IMR-90 (cell line): ENCODE results near the gene PRKD1. TPM values are rescaled to one million over a fixed set of nuclear protein-coding genes. Genes with fewer than 3 reads are reported as not detected.
A peak's percentile ranks its signal among the peaks of the same experiment; 100 is the strongest.

Experiments used
- ATAC-seq: fragments of 200-7000 bp; cut with Tn5 transposase; 2 replicates; pipeline ENCODE4 v1.9.1; 2020; ENCODE audit warnings: low read depth, mild to moderate bottlenecking, moderate library complexity
- BruUV-seq: library from RNA; stranded (reverse); fragments of 400-500 nt; replicated peaks from 2 replicates; lab custom pipeline; 2021; lab: Mats Ljungman, UMichigan
- CTCF ChIA-PET: fragments of 300-600 bp; formaldehyde crosslinking; extraction: SDS; loops from one replicate; lab custom pipeline; 2021; ENCODE audit warnings: antibody characterized with exemption; lab: Yijun Ruan, JAX
- POLR2A ChIA-PET: fragments of 300-600 bp; sonication (Branson Sonifier 250); formaldehyde crosslinking; loops from one replicate; lab custom pipeline; 2022; ENCODE audit warnings: antibody characterized with exemption; ENCODE audit not compliant: unreplicated experiment; lab: Charles Lee
- DNase-seq: peaks from one replicate; pipeline ENCODE4 v3.0.0; 2013
- H2AFZ ChIP-seq: replicated peaks from 2 replicates; pipeline ENCODE3; 2013; ENCODE audit warnings: low read length, mild to moderate bottlenecking; ENCODE audit not compliant: poor library complexity
- H2AK5ac ChIP-seq: 2 replicates; pipeline ENCODE4 v1.6.1; 2013; ENCODE audit warnings: low read depth, low read length, inconsistent platforms
- H2AK9ac ChIP-seq: replicated peaks from 2 replicates; pipeline ENCODE3; 2013; ENCODE audit warnings: mild to moderate bottlenecking, low read depth, low read length, moderate library complexity; ENCODE audit not compliant: poor library complexity
- H2BK120ac ChIP-seq: 2 replicates; pipeline ENCODE4 v1.6.1; 2013; ENCODE audit warnings: low read depth, low read length, inconsistent platforms
- H2BK15ac ChIP-seq: 3 replicates; pipeline ENCODE4 v1.6.1; 2013; ENCODE audit warnings: low read depth, low read length, inconsistent platforms
- H2BK20ac ChIP-seq: 2 replicates; pipeline ENCODE4 v1.6.1; 2013; ENCODE audit warnings: low read depth, mild to moderate bottlenecking, inconsistent platforms, low read length, moderate library complexity
- H2BK5ac ChIP-seq: 2 replicates; pipeline ENCODE4 v1.6.1; 2013; ENCODE audit warnings: mild to moderate bottlenecking, low read depth, low read length, inconsistent platforms; ENCODE audit not compliant: poor library complexity, severe bottlenecking
- H3K14ac ChIP-seq: replicated peaks from 2 replicates; pipeline ENCODE4 v1.6.1; 2013; ENCODE audit warnings: low read depth, low read length, inconsistent platforms
- H3K18ac ChIP-seq: 2 replicates; pipeline ENCODE4 v1.6.1; 2013; ENCODE audit warnings: low read depth, low read length, control low read depth
- H3K23ac ChIP-seq: 2 replicates; pipeline ENCODE4 v1.6.1; 2013; ENCODE audit warnings: low read depth, low read length, inconsistent platforms
- H3K27ac ChIP-seq: 2 replicates; pipeline ENCODE4 v1.5.1; 2013; ENCODE audit warnings: mild to moderate bottlenecking, control low read depth, low read length; ENCODE audit not compliant: insufficient read depth
- H3K27me3 ChIP-seq: 2 replicates; pipeline ENCODE4 v1.6.1; 2013; ENCODE audit warnings: low read length; ENCODE audit not compliant: control insufficient read depth, insufficient read depth
- H3K36me3 ChIP-seq: 2 replicates; pipeline ENCODE4 v1.6.1; 2013; ENCODE audit warnings: low read length, mixed read lengths; ENCODE audit not compliant: control insufficient read depth, insufficient read depth
- H3K4ac ChIP-seq: 2 replicates; pipeline ENCODE4 v1.6.1; 2013; ENCODE audit warnings: low read depth, low read length, inconsistent platforms
- H3K4me1 ChIP-seq: 2 replicates; pipeline ENCODE4 v1.6.1; 2013; ENCODE audit warnings: low read length, mixed read lengths; ENCODE audit not compliant: control insufficient read depth, insufficient read depth
- H3K4me2 ChIP-seq: 2 replicates; pipeline ENCODE4 v1.6.1; 2013; ENCODE audit warnings: low read depth, mild to moderate bottlenecking, control low read depth, low read length, moderate library complexity
- H3K4me3 ChIP-seq: 2 replicates; pipeline ENCODE4 v1.5.1; 2013; ENCODE audit warnings: low read depth, mild to moderate bottlenecking, control low read depth, low read length, moderate library complexity; ENCODE audit not compliant: insufficient read depth
- H3K56ac ChIP-seq: 2 replicates; pipeline ENCODE4 v1.6.1; 2013; ENCODE audit warnings: low read length, inconsistent platforms; ENCODE audit not compliant: insufficient read depth; ENCODE audit errors: extremely low read depth
- H3K79me1 ChIP-seq, 2 experiments: 2 replicates each; pipeline ENCODE4 v1.6.1; 2013; ENCODE audit warnings: low read length in 2 of 2, inconsistent platforms in 1 of 2, low read depth in 1 of 2
- H3K9ac ChIP-seq: 2 replicates; pipeline ENCODE4 v1.6.1; 2013; ENCODE audit warnings: low read depth, low read length, control low read depth
- H3K9me1 ChIP-seq: 2 replicates; pipeline ENCODE4 v1.6.1; 2013; ENCODE audit warnings: low read length, inconsistent platforms; ENCODE audit not compliant: insufficient read depth
- H3K9me3 ChIP-seq: 2 replicates; pipeline ENCODE4 v1.6.1; 2013; ENCODE audit warnings: low read length; ENCODE audit not compliant: control insufficient read depth, insufficient read depth
- H4K20me1 ChIP-seq: 2 replicates; pipeline ENCODE4 v1.6.1; 2013; ENCODE audit warnings: low read length, inconsistent platforms; ENCODE audit not compliant: insufficient read depth
- H4K5ac ChIP-seq: 2 replicates; pipeline ENCODE4 v1.6.1; 2013; ENCODE audit warnings: mild to moderate bottlenecking, low read depth, low read length, control low read depth
- H4K8ac ChIP-seq, 2 experiments: 2 replicates each; pipeline ENCODE4 v1.6.1; 2013; ENCODE audit warnings: low read depth in 2 of 2, low read length in 2 of 2, control low read depth in 1 of 2, inconsistent platforms in 1 of 2
- H4K91ac ChIP-seq: 2 replicates; pipeline ENCODE4 v1.6.1; 2013; ENCODE audit warnings: low read depth, low read length, inconsistent platforms; ENCODE audit not compliant: insufficient read depth
- CEBPB ChIP-seq: IDR thresholded peaks from 2 replicates; pipeline ENCODE4 v1.6.1; 2012; ENCODE audit warnings: low read depth, low read length, improper control_type of control experiment
- FOS ChIP-seq: fragments of 150-350 bp; IDR thresholded peaks from 2 replicates; pipeline ENCODE4 v1.6.1; 2016; ENCODE audit warnings: low read depth, low read length
- MAFK ChIP-seq: IDR thresholded peaks from 2 replicates; pipeline ENCODE4 v1.6.1; 2012; ENCODE audit warnings: low read depth, low read length, improper control_type of control experiment
- MXI1 ChIP-seq: IDR thresholded peaks from 2 replicates; pipeline ENCODE4 v1.6.1; 2012; ENCODE audit warnings: low read depth, mild to moderate bottlenecking, low read length, moderate library complexity, borderline replicate concordance
- RCOR1 ChIP-seq: IDR thresholded peaks from 2 replicates; pipeline ENCODE4 v1.6.1; 2012; ENCODE audit warnings: mild to moderate bottlenecking, low read length, improper control_type of control experiment; ENCODE audit not compliant: insufficient replicate concordance
- SMC3 ChIP-seq: fragments of 150-350 bp; IDR thresholded peaks from 2 replicates; pipeline ENCODE4 v1.6.1; 2016; ENCODE audit warnings: low read depth, mild to moderate bottlenecking, antibody characterized with exemption, low read length, moderate library complexity
- WGBS, 2 experiments: methylation state at CpG; one replicate each; pipeline versions ENCODE4 v1.1.5 to v1.1.7; 2013; ENCODE audit warnings: missing lambda C conversion rate in 2 of 2; ENCODE audit not compliant: insufficient read length in 1 of 2; ENCODE audit errors: extremely low coverage in 2 of 2; 5-methylcytosine and 5-hydroxymethylcytosine counted together
- dilution Hi-C: fragments of 300-500 bp; cut with HindIII; formaldehyde crosslinking; loops from one replicate; pipeline ENCODE4 v1.14.3; 2018; ENCODE audit warnings: low sequenced_read_pairs; ENCODE audit not compliant: unreplicated experiment
- in situ Hi-C: fragments of 300-500 bp; cut with MboI; formaldehyde crosslinking; loops from 3 replicates; pipeline ENCODE4 v1.14.3; 2019; ENCODE audit warnings: low sequenced_read_pairs, inconsistent platforms, mixed read lengths
- intact Hi-C: fragments of 100-400 bp; cut with micrococcal nuclease; formaldehyde crosslinking; loops from 2 replicates; pipeline ENCODE4 v1.10.0; 2022
- polyA plus RNA-seq, 3 experiments: library from polyadenylated mRNA; depleted of rRNA; stranded (reverse); fragments of >200 nt; gene quantifications; 2 replicates each; pipeline ENCODE4 v1.2.3, GENCODE V29; 2012; ENCODE audit warnings: low replicate concordance in 1 of 3
- total RNA-seq: library from RNA; depleted of rRNA; stranded (reverse); fragments of >200 nt; gene quantifications from 2 replicates; pipeline ENCODE4 v1.2.3, GENCODE V29; 2012
- TF ChIP-seq, protein P1 (sequence below): fragments of 150-350 bp; IDR thresholded peaks from 2 replicates; pipeline ENCODE4 v1.6.1; 2017; ENCODE audit warnings: mild to moderate bottlenecking, antibody characterized with exemption, low read length, low read depth
- TF ChIP-seq, protein P2 (sequence below): conservative IDR thresholded peaks from 2 replicates; pipeline ENCODE4 v1.5.1; 2012; ENCODE audit warnings: mild to moderate bottlenecking, low read depth, low read length, improper control_type of control experiment
- TF ChIP-seq, protein P3 (sequence below): fragments of 150-350 bp; IDR thresholded peaks from 2 replicates; pipeline ENCODE4 v1.6.1; 2016; ENCODE audit warnings: low read depth, mild to moderate bottlenecking, low read length, moderate library complexity, borderline replicate concordance

The PRKD1 gene
- total and polyA plus RNA-seq, 2 of the 4 experiments (the other 2 are of a cell fraction) = 12.9 to 14.2 TPM

DNA sequence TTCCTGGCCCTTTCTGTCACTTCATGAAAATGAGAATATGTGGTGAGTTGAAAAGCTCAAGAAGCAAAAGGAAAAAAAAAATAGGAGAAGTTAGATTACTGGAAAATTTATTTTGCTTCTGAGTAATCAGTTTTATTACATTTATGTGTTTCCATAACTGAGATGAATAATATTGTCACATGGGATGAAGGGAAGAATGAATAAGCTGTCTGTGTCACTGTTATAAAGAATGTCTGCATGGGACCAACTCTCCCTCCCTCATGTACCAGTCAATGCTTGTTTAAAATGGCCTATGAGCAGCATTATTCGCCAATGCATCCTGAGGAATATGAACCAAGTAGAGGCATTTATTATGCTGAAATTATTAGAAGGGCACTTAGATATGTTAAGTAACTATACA lies 246.3 kb downstream of the PRKD1 start:
- intact Hi-C loops = no loop called here
- H3K27me3 ChIP-seq = no peaks in the 10 kb centered on the region
- no peak overlapping the region for H2AK9ac ChIP-seq
- H3K9me1 ChIP-seq = no peaks in the 10 kb centered on the region
- H4K8ac ChIP-seq = no peak overlapping the region
- no peaks in the 10 kb centered on the region for H3K9me3 ChIP-seq
- H3K56ac ChIP-seq = no peak overlapping the region
- H2BK20ac ChIP-seq = no peak overlapping the region
- CTCF ChIA-PET = interaction anchor here (0.9 kb wide), 1 partner anchor 17 kb away, joined by 3 read pairs; no protein-coding TSS in a partner anchor
- no CpG with 5 or more reads among the region's 1 CpG for WGBS, 2 experiments
- no peak overlapping the region for H3K18ac ChIP-seq
- no peak overlapping the region for H2AFZ ChIP-seq
- POLR2A ChIA-PET = no interaction called here
- H2BK5ac ChIP-seq = no peak overlapping the region
- dilution Hi-C loops = no loop called here
- no peak overlapping the region for H3K4ac ChIP-seq
- no peak overlapping the region for H3K23ac ChIP-seq
- H3K79me1 ChIP-seq = peaks cover 0 to 3% of the 10 kb centered on the region in 2 experiments; a peak in 1 of 4 replicates
- H4K91ac ChIP-seq = no peak overlapping the region
- H4K20me1 ChIP-seq = no peaks in the 10 kb centered on the region
- H3K14ac ChIP-seq = no peak overlapping the region
- H3K9ac ChIP-seq = no peak overlapping the region
- no peak for TF ChIP-seq SMC3
- TF ChIP-seq RCOR1 = no peak
- TF ChIP-seq FOS = no peak
- no peak for TF ChIP-seq MXI1
- TF ChIP-seq CEBPB = no peak
- TF ChIP-seq, protein P1, sequence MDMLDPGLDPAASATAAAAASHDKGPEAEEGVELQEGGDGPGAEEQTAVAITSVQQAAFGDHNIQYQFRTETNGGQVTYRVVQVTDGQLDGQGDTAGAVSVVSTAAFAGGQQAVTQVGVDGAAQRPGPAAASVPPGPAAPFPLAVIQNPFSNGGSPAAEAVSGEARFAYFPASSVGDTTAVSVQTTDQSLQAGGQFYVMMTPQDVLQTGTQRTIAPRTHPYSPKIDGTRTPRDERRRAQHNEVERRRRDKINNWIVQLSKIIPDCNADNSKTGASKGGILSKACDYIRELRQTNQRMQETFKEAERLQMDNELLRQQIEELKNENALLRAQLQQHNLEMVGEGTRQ = no peak
- TF ChIP-seq, protein P2, sequence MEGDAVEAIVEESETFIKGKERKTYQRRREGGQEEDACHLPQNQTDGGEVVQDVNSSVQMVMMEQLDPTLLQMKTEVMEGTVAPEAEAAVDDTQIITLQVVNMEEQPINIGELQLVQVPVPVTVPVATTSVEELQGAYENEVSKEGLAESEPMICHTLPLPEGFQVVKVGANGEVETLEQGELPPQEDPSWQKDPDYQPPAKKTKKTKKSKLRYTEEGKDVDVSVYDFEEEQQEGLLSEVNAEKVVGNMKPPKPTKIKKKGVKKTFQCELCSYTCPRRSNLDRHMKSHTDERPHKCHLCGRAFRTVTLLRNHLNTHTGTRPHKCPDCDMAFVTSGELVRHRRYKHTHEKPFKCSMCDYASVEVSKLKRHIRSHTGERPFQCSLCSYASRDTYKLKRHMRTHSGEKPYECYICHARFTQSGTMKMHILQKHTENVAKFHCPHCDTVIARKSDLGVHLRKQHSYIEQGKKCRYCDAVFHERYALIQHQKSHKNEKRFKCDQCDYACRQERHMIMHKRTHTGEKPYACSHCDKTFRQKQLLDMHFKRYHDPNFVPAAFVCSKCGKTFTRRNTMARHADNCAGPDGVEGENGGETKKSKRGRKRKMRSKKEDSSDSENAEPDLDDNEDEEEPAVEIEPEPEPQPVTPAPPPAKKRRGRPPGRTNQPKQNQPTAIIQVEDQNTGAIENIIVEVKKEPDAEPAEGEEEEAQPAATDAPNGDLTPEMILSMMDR = no peak
- TF ChIP-seq, protein P3, sequence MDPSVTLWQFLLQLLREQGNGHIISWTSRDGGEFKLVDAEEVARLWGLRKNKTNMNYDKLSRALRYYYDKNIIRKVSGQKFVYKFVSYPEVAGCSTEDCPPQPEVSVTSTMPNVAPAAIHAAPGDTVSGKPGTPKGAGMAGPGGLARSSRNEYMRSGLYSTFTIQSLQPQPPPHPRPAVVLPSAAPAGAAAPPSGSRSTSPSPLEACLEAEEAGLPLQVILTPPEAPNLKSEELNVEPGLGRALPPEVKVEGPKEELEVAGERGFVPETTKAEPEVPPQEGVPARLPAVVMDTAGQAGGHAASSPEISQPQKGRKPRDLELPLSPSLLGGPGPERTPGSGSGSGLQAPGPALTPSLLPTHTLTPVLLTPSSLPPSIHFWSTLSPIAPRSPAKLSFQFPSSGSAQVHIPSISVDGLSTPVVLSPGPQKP = no peak
- TF ChIP-seq MAFK = no peak
- H2BK120ac ChIP-seq = no peak overlapping the region
- in situ Hi-C loops = no loop called here
- no peak overlapping the region for H4K5ac ChIP-seq
- H2BK15ac ChIP-seq = no peak overlapping the region
- no peaks in the 10 kb centered on the region; the same call in 1 of the 2 replicates for H3K4me1 ChIP-seq
- H3K27ac ChIP-seq = no peak overlapping the region
- no peak overlapping the region for H3K4me3 ChIP-seq
- peak; percentile 26 for DNase-seq
- no peak for ATAC-seq
- no peak overlapping the region for H2AK5ac ChIP-seq
- no peak overlapping the region for H3K4me2 ChIP-seq
- no peaks in the 10 kb centered on the region; the same call in 1 of the 2 replicates for H3K36me3 ChIP-seq
- BruUV-seq = no TSS peak
